Adipose tissue (tissue), 3 donors: ENCODE results near the gene PRPF4. TPM values are rescaled to one million over a fixed set of nuclear protein-coding genes. Genes with fewer than 3 reads are reported as not detected.
"Not testable (repeated sequence)": the region's sequence is repeated elsewhere in the genome, so short reads cannot be mapped to it uniquely, and the experiment has no call there.

ENCODE experiments used
- H3K27ac ChIP-seq: one replicate; pipeline ENCODE4 v1.5.1; 2013; ENCODE audit warnings: low read depth, low read length
- WGBS, 3 donors: extraction: QIAGEN DNeasy Blood & Tissue Kit; methylation state at CpG; one replicate each; pipeline ENCODE4 v1.1.7; 2013; 5-methylcytosine and 5-hydroxymethylcytosine counted together
- polyA plus RNA-seq, 3 donors: library from polyadenylated mRNA; stranded (reverse); fragments of 200-250 nt; gene quantifications; one replicate each; pipeline ENCODE4 v1.2.3, GENCODE V29; 2013
- donor health status: healthy with polysubstance abuse.
- donor health status: Bipolar disorder and iron deficiency.
- donor health status: healthy.

The PRPF4 gene
- polyA plus RNA-seq, result 10 to 100 TPM in 2 of 3 donors, 1 to 10 TPM in 1; 9.2 to 15.1 (median 13.9) TPM

DNA sequence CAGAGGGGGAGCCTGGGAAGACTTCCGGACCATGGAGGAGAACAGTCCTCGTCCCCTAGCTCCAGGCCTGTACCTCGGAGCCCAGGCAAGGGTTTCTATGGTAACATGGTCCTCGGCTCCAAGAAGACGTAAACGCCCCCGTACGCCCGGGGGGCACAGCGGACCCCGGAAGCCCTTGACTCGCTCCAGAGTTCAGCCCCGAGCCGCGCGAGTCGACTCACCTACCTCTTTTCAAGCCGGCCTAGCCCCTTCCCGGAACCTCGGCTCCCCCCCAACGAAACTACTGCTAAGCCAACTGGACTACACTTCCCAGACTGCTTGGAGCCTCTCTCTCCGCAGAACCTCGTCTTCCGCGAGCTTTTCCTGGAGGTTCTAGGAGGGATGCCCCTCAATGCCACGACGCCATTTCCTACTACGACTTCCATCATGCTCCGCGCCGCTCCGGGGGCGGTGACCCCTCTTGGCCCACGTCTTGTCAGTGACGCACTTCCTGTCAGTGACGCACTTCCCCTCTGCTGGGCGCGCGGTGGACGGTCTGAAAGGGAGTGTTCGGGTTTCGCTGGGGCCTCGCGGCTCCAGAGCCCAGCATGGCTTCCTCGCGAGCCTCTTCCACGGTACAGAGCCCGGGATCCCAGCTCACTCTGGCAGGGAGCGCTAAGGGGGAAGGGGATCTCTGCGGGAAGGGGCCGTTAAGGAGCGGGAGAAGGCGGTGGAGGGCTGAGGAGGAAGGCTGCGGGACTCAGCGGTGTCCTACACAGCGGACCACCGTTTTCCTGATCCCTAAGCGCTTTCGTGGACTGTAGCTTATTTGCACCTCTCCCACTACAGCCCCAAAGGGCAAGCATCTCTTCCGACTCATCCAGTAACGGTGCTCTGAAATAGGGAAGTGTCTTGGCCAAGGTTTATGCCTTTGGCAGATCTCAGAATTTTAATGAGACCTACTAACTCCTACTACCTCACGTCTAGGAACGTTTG lies at the start of gene PRPF4, which contains the start of gene CDC26:
TSS of gene PRPF4 (plus strand) at position 502 of the 975 bp plus-strand sequence. CDS start at position 588, 86 bp downstream.
TSS of gene CDC26 (minus strand) at position 416 of the 975 bp plus-strand sequence. CDS start 3,065 bp downstream, outside the sequence.
- WGBS, 3 donors, result 0 to 1% (median 0%) methylated on average over 62 to 63 of the region's 63 CpGs
- H3K27ac ChIP-seq, result peak within 1 kb of the TSS; percentile 90

DNA sequence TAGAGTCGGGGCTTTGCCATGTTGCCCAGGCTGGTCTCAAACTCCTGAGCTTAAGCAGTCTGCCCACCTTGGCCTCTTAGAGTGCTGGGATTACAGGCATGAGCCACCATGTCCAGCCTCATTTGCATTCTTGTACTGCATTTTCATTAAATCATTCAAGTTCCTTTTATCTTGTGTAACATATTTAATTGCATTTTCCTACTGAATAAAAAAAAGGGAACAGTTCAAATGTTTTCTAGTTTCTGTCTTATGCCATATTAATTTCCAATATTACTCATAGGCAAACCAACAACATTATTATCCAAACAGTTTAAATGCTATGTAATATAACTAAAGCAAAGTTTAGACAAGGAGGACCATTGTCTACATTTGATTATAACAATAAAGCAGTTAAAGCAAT lies 48.0 kb upstream of the PRPF4 start:
- 0 to 85% (median 48%) methylated on average over 1 of the region's 1 CpG for WGBS, 3 donors
- H3K27ac ChIP-seq, result no peak overlapping the region

DNA sequence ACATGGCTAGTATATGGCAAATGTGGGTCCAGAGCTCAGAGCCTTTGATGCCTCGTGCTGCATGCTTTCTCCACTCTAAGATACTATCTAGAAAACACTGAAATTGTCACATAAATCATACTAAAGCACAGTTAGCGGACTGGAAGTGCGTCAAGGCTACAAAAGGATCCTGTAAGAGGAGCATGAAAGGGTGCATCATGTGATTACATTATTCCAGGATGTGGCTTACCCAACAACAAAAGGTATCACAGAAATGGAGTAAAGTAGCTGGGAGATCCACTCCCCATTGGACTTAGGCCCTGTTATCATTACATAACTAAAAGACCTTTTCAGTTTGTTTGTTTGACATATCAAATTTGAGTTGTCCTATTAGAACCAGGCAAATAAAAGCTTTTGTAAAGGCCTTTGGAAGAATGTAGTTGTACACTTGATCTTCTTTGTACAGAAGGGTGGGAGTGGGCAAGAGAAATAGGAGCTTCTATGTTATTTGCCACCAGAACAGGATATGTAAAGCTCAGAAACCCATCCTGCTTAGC lies 47.3 kb upstream of the PRPF4 start:
- H3K27ac ChIP-seq, result no peak overlapping the region
- WGBS, 3 donors, result 60 to 71% (median 68%) methylated on average over 3 of the region's 3 CpGs

DNA sequence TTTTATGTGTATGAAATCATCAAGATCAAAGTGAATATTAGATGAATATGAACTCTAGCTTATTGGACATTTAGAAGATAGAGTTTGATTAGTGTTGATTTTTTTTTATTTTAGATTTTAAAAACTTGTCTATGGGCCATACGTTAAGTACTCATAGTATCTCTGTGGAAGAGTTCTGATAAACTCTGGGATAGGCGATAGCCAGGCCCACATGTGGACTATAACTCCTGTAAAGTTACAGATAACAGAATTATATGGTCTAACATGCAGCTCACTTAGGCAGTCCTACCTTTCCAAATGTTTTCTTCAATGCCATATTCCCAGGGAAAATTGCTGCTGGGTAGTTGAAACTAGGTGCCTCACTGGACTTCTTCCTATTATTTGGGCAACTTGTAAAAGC lies 43.8 kb upstream of the PRPF4 start:
- 92 to 97% (median 96%) methylated on average over 2 of the region's 2 CpGs for WGBS, 3 donors
- no peak overlapping the region for H3K27ac ChIP-seq

DNA sequence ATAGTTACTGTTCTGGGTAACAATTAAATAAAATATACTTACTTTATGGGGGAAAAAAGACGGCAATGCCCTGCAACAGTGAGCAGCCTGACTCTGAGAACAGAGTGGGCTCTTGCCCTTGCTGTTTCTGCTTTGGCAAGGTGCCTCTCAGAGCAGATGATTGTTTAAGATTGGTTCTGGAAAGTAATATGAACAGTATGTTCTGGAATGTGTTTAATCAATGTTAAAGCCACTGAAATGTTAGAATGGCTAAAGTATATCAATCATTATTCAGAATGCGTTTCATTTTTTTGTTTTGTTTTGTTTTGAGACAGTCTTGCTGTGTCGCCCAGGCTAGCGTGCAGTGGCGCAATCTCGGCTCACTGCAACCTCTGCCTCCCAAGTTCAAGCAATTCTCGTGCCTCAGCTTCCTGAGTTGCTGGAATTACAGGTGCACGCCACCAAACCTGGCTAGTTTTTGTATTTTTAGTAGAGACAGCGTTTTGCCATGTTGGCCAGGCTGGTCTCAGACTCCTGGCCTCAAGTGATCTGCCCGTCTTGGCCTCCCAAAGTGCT lies 39.7 kb upstream of the PRPF4 start:
- H3K27ac ChIP-seq, result not testable (repeated sequence)
- WGBS, 3 donors, result 69 to 80% (median 71%) methylated on average over 10 of the region's 10 CpGs

DNA sequence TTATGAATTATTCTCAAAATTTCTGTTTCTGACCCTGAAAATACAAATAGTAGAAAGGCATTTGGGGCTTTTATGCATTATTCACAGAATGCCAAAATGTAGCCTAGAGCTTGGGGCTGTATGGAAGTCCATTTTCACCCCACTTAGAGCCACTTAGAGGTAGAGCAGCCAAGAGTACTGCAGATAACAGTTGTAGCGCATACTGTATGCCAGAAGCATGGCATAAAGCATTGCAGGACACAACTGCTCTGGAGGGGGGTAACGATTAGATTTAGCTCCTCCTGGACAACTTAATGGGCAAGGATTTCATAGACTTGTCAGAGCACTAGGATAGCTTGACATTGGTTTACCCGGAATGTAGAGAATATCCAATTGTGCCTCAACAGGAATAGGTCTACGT lies 38.4 kb upstream of the PRPF4 start:
- H3K27ac ChIP-seq, result no peak overlapping the region
- 91 to 95% (median 91%) methylated on average over 4 of the region's 4 CpGs for WGBS, 3 donors

DNA sequence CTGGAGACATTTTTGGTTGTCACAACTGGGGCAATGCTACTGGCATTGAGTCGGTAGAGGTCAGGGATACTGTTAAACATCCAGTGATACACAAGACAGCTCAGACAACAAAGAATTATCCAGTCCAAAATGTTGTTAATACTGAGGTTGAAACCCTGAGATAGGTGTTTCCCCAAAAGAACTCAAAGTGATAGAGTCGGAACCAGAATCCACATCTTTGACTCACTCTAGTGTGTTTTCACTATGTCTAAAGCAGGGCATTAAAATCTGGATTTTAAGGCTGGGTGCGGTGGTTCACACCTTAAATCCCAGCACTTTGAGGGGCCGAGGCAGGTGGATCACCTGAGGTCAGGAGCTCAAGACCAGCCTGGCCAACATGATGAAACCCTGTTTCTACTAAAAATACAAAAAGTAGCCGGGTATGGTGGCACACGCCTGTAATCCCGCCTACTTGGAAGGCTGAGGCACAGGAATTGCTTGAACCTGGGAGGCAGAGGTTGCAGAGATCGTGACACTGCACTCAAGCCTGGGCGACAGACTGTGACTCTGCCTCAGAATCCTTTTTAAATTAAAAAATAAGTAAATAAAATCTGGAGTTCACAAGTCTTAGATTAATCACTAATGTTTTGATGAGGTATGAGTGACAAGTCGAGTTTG lies 37.1 kb upstream of the PRPF4 start:
- WGBS, 3 donors, result 86 to 93% (median 88%) methylated on average over 10 of the region's 10 CpGs
- no peak overlapping the region for H3K27ac ChIP-seq

DNA sequence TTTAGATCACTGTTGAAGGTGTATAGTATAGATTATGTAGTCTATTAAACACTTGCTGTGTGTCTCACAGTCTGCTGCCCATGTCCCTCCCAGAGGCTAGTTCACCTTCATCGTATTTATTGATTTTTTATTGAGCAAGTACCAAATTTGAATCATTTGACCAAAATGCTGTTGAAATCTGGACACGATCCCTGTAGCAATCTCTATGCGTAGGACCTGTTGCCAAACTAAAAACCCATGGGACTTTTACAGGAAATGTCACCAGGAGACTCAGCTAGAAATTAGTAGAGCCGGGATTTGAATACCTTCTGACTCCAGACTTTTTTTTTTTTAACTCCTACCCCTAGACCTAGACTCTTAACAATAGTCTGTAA lies 36.6 kb upstream of the PRPF4 start:
- H3K27ac ChIP-seq, result no peak overlapping the region
- WGBS, 3 donors, result 27 to 43% (median 30%) methylated on average over 4 of the region's 4 CpGs

DNA sequence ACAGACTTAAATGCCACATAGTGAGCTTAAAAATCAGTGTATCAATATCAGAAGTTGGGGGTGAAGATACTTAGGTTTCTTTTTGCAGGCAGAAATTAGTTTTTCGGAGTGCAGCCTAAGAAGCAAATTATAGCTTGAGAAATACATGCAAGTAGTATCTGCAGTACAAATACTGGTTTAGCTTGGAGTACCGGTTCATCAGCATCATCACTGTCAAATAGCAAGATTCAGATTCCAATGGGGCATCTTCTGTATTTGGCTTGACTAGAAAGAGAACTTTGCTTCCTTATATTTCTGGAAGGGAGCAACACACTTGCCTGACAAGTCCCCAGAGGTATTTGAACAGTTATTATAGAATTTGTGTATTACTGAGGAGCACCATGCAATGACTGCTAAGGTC lies 34.3 kb upstream of the PRPF4 start:
- no peak overlapping the region for H3K27ac ChIP-seq
- WGBS, 3 donors, result 94 to 96% (median 96%) methylated on average over 2 of the region's 2 CpGs

DNA sequence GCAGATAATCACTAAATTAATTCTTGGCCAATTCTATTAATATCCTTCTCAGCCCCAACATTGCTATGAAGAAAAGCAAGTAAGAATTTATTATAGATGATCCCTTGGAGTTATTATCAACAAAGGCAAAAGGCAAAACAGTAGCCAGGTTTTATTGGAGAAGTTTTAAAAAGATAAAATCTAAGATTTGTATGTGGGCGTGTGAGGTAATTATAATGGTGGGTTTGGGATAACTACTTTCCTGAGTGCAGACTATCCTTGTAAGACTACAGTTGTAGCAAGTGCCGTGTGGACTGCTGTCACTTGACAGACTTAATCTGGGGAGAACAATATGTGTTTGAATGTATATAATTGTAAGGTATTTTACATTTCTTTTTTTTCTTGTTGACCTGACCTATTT lies 30.9 kb upstream of the PRPF4 start:
- H3K27ac ChIP-seq, result no peak overlapping the region
- 88 to 90% (median 90%) methylated on average over 2 of the region's 2 CpGs for WGBS, 3 donors

DNA sequence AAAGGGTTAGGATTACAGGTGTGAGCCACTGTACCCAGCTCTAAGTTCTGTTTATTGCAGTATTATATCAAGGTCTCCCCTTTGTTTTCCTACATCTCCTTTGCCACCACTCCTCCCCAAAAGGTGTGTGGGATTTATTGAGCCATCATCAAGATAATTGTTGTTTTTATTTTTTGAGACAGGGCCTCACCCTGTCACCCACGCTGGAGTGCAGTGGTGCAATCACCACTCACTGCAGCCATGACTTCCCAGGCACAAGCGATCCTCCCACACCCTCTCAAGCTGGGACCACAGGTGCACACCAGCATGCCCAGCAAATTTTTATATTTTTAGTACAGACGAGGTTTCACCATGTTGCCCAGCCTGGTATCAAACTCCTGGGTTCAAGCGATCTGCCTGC lies 29.6 kb upstream of the PRPF4 start:
- 84 to 90% (median 86%) methylated on average over 4 of the region's 4 CpGs for WGBS, 3 donors

DNA sequence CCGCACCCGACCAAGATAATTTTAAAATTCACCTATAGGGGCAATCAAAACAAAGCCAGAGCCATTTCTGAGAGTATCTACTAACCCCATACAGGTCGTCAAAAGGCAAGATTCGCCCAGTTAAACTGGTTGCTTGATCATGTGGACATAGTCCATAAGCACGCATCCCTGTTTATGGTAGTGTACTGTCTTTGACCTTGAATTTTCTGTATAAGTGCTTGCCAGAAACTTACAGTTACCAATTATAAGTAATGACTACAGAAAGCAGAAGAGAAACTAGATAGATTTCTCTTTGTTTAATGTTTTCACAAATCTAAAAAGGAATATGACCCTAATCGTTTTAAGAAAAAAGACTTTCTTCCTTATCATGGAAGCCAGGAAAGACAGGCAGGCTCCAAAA lies 28.5 kb upstream of the PRPF4 start:
- WGBS, 3 donors, result 86 to 90% (median 89%) methylated on average over 6 of the region's 6 CpGs
- H3K27ac ChIP-seq, result no peak overlapping the region

More for the DNA sequence above, 29.6 kb upstream of the PRPF4 start:
- no peak overlapping the region for H3K27ac ChIP-seq

DNA sequence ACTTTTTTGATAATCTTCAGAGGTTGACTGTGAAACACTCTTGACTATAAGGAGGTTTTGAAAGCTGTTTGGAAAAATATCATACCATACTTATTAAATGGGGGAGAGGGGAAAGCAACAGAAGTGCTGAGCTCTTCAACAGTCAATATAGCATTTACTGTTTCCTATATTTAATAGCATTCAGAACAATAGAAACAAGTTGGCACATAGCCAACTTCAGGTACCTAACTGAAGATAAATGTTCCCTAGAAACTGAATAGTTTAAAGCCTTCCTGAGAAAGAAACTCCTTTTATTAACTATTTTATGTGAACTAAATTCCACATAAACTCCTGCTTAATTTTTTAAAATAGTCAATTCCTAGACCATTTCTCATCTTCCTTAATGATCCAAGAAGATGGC lies 27.8 kb upstream of the PRPF4 start:
- H3K27ac ChIP-seq, result no peak overlapping the region

DNA sequence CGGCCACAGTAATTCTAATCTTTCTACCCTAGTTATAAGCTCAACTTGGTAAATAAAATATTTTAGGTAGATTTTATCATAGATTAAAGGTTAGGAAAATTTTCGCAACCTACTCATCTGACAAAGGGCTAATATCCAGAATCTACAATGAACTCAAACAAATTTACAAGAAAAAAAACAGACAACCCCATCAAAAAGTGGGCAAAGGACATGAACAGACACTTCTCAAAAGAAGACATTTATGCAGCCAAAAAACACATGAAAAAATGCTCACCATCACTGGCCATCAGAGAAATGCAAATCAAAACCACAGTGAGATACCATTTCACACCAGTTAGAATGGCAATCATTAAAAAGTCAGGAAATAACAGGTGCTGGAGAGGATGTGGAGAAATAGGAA lies 25.8 kb upstream of the PRPF4 start:
- H3K27ac ChIP-seq, result not testable (repeated sequence)
- WGBS, 3 donors, result 94 to 98% (median 98%) methylated on average over 2 of the region's 2 CpGs

DNA sequence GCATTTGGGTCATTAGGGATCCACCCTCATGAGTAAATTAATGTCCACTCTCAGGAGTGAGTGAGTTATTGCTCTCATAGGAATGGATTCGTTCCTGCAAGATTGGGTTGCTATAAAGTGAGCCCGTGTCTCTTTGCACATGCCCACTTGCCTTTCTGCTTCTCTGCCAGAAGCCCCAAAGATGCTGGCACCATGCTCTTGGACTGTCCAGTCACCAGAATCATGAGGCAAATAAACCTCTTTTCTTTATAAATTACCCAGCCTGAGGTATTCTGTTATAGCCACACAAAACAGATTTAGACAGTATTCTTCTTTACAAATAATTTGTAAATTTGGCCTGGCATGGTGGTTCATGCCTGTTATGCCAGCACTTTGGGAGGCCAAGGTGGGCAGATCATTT lies 24.7 kb upstream of the PRPF4 start:
- 74 to 94% (median 85%) methylated on average over 2 of the region's 2 CpGs for WGBS, 3 donors
- no peak overlapping the region for H3K27ac ChIP-seq

DNA sequence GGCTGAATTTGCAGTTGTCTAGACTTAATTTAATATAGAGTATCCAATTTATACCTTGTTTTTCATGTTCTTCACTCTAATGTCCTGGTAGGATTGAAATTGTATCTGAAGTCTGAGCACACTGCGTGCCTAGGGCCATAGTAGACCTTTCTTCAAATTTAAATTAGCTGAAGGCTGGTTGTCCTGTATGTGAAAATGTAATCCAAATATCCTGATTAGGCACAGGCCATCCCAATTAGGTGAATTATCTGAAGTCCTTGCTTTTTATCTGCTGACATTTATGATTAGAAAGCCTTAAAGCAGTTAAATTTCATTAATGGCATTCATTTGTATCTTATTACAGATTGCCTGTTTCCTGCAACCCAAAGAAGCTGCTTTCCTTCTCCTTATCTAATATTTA lies 20.5 kb upstream of the PRPF4 start:
- no peak overlapping the region for H3K27ac ChIP-seq
- WGBS, 3 donors, result 97 to 100% (median 98%) methylated on average over 1 of the region's 1 CpG

DNA sequence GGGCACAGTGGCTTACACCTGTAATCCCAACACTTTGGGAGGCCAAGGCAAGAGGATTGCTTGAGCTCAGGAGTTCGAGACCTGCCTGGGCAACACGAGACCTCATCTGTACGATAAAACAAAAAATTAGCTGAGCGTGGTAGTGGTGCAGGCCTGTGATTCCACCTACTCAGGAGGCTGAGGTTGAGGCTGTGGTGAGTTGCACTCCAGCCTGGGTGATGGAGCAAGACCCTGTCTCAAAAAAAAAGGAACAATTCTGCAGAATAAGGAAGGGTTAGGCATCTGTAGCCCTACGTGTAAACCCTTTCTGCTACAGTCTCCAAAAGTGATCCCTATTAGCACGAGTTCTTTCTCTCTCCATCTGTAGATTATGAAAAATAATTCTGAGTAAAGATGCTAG lies 20.0 kb upstream of the PRPF4 start:
- 70 to 97% (median 76%) methylated on average over 6 of the region's 6 CpGs for WGBS, 3 donors
- no peak overlapping the region for H3K27ac ChIP-seq

DNA sequence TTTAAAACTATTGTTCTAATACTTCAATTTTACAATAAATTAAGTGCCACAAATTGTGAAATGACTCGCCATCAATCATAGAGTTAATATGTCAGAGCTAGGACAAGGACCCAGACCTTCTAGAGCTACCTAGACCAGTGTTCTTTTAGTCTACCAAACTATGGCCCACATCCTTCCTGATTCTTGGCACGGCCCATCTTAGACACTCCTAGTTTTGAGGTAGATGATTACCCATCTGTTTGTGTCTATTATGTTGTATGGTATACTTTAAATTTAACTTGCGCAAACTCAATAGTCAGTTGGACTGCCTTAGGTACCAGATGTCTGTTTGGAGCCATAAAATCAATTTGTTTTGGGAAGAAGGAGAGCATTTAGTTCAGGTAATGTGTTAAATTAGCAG lies 17.6 kb upstream of the PRPF4 start:
- no peak overlapping the region for H3K27ac ChIP-seq
- 90 to 95% (median 91%) methylated on average over 3 of the region's 3 CpGs for WGBS, 3 donors

DNA sequence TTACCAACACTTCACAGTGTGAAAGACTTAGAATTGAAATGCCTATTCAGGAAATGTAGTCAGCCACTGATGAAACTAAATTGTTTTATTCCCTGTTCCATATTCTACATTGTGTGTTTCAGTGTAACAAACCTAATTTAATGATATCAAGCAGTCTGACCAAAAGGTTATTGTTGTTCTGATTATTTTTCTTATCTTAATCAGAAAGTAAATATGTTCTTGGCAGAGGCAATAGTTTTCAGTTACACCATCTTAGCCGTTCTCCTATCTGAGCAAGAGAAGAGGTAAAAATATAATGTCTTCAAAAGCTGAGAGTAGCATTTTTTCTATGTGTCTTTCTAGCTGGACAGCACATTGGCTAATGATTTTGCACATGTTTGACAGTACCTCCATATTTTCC lies 17.2 kb upstream of the PRPF4 start:
- WGBS, 3 donors, result 24 to 86% (median 86%) methylated on average over 1 of the region's 1 CpG
- no peak overlapping the region for H3K27ac ChIP-seq
